ENCODE measurements around the gene LTA4H. TPM values are rescaled to one million over a fixed set of nuclear protein-coding genes. Genes with fewer than 3 reads are reported as not detected.

Gene LTA4H
- polyA plus RNA-seq, 3 donors: 132 to 142 (median 132) TPM

GRCh38 chr12:96036765-96037455 lies 1.5 kb upstream of the LTA4H start:
- DNase-seq (ENCODE audit: low read depth in 3 of 3, low spot score in 2 of 3): no peak

GRCh38 chr12:96034621-96035282 lies 635 bp downstream of the LTA4H start:
- no peak for DNase-seq (ENCODE audit: low read depth in 3 of 3, low spot score in 2 of 3)

GRCh38 chr12:96033549-96034389 lies 1.6 kb downstream of the LTA4H start:
- no peak for DNase-seq (ENCODE audit: low read depth in 3 of 3, low spot score in 2 of 3)

GRCh38 chr12:96029826-96030225 lies 5.6 kb downstream of the LTA4H start:
- no peak for DNase-seq (ENCODE audit: low read depth in 3 of 3, low spot score in 2 of 3)

GRCh38 chr12:96028538-96028937 lies 6.8 kb downstream of the LTA4H start:
- no peak for DNase-seq (ENCODE audit: low read depth in 3 of 3, low spot score in 2 of 3)

- DNase-seq (ENCODE audit: low read depth in 3 of 3, low spot score in 2 of 3): no peak
These were observed 9.1 kb downstream of the LTA4H start for GRCh38 chr12:96026331-96026730.

GRCh38 chr12:96025518-96025917 lies 9.9 kb downstream of the LTA4H start:
- DNase-seq (ENCODE audit: low read depth in 3 of 3, low spot score in 2 of 3): no peak

- no peak for DNase-seq (ENCODE audit: low read depth in 3 of 3, low spot score in 2 of 3)
These were observed 14.9 kb downstream of the LTA4H start for GRCh38 chr12:96020314-96021003.

GRCh38 chr12:96015672-96016071 lies 19.7 kb downstream of the LTA4H start:
- DNase-seq (ENCODE audit: low read depth in 3 of 3, low spot score in 2 of 3): no peak

- DNase-seq (ENCODE audit: low read depth in 3 of 3, low spot score in 2 of 3): no peak
These were observed 20.3 kb downstream of the LTA4H start for GRCh38 chr12:96014943-96015599.

- DNase-seq (ENCODE audit: low read depth in 3 of 3, low spot score in 2 of 3): no peak
These were observed 27.7 kb downstream of the LTA4H start for GRCh38 chr12:96007729-96008128.

GRCh38 chr12:96006727-96007126 lies 28.7 kb downstream of the LTA4H start:
- no peak for DNase-seq (ENCODE audit: low read depth in 3 of 3, low spot score in 2 of 3)

- no peak for DNase-seq (ENCODE audit: low read depth in 3 of 3, low spot score in 2 of 3)
These were observed 34.5 kb downstream of the LTA4H start for GRCh38 chr12:96000858-96001257.

GRCh38 chr12:95999484-95999883 lies 35.9 kb downstream of the LTA4H start:
- DNase-seq (ENCODE audit: low read depth in 3 of 3, low spot score in 2 of 3): no peak

- DNase-seq (ENCODE audit: low read depth in 3 of 3, low spot score in 2 of 3): peak in 1 of 3 donors; percentile 32
These were observed 36.6 kb downstream of the LTA4H start for GRCh38 chr12:95998611-95999286.

- no peak for DNase-seq (ENCODE audit: low read depth in 3 of 3, low spot score in 2 of 3)
These were observed 37.4 kb downstream of the LTA4H start for GRCh38 chr12:95997911-95998510.

GRCh38 chr12:95997276-95997675 lies 38.1 kb downstream of the LTA4H start:
- DNase-seq (ENCODE audit: low read depth in 3 of 3, low spot score in 2 of 3): no peak

- DNase-seq (ENCODE audit: low read depth in 3 of 3, low spot score in 2 of 3): no peak
These were observed 39.2 kb downstream of the LTA4H start, which contains the start of gene HAL for GRCh38 chr12:95996034-95996658. Gene HAL, minus strand, starts transcription at chr12:95996344. Its CDS starts 434 bp downstream, at chr12:95995910.
